ENCODE measurements around the gene RAB3IL1. TPM values are rescaled to one million over a fixed set of nuclear protein-coding genes. Genes with fewer than 3 reads are reported as not detected.

RAB3IL1 gene
- total and polyA plus RNA-seq, 9 of the 15 experiments (the other 6 are each of a cell fraction or from before 2014, with no cell fraction given) = 0.15 to 42.6 (median 15.5) TPM

- Histone ChIP-seq H4K20me1 (replicated peaks; ENCODE audit: control insufficient read depth, insufficient read depth, low read length) (peaks cover 43% of the 10 kb centered on the region), H3K27me3 (ENCODE audit: control insufficient read depth in 2 of 2, insufficient read depth in 2 of 2, low read length in 2 of 2) (no peaks in the 10 kb centered on the region), H3K4me3 (no peak overlapping the region), H3K4me1 (replicated peaks in 1 of 2; ENCODE audit: control insufficient read depth in 2 of 2, insufficient read depth in 2 of 2, low read length in 2 of 2) (peaks cover 37 to 45% of the 10 kb centered on the region in 2 experiments), H2AFZ (ENCODE audit: low read depth, low read length) (no peak overlapping the region), H3K79me2 (ENCODE audit: control insufficient read depth, insufficient read depth, low read length) (peaks cover 46% of the 10 kb centered on the region), H3K9me3 (replicated peaks; ENCODE audit: control insufficient read depth, insufficient read depth, low read depth, low read length) (no peaks in the 10 kb centered on the region), H3K9ac (ENCODE audit: insufficient read depth in 1 of 2, low read depth in 2 of 2, low read length in 2 of 2) (0 out of 4 replicates have a peak overlapping the region, but pooled peaks of 1 of the 2 experiments have one; percentile 1), H3K4me2 (ENCODE audit: insufficient read depth, low read length) (no peak overlapping the region; the same call in 1 of the 2 replicates), H3K27ac (ENCODE audit: extremely low read depth, low read depth, low read length) (peak overlapping the region; percentile 42; the same call in 2 of the 3 replicates), H3K36me3 (ENCODE audit: control insufficient read depth, insufficient read depth, low read length) (peaks cover 39% of the 10 kb centered on the region), H3K9me1 (ENCODE audit: control insufficient read depth, insufficient read depth, low read length) (peaks cover 6% of the 10 kb centered on the region)
- DNase-seq (ENCODE audit: extremely low read depth in 1 of 4, low spot score in 3 of 4) (peak; percentile 46 to 68 (median 52)), ATAC-seq (peak; percentile 45), FAIRE-seq (peak; percentile 57)
- 60% methylated on average over 3 of the region's 3 CpGs for WGBS (ENCODE audit: insufficient coverage, low coverage, missing lambda C conversion rate)
- in situ Hi-C loops (cut with MboI) (no loop called here), intact Hi-C loops (cut with micrococcal nuclease) (no loop called here)
- ChIA-PET CTCF (ENCODE audit: low intra/inter-chr PET ratio) (no interaction called here), POLR2A (interaction anchor here (1.0 to 11.8 kb wide), 19 partner anchors 8 to 180 kb away, joined by 3 to 327 read pairs (median 8); partner anchors contain the start of genes BEST1, FEN1 and TMEM258)
- no TSS peak for BruUV-seq (replicated peaks)
- peak; percentile 1; the same call in 1 of the 2 replicates for TF ChIP-seq JUNB (CRISPR knock-in tag; conservative IDR thresholded peaks at IDR 0.05)
- 0 out of 4 replicates have a peak, but pooled peaks of 1 of the 2 experiments have one; percentile 4 for TF ChIP-seq MLLT1 (IDR thresholded peaks at IDR 0.05)
- peak; percentile 1; the same call in 1 of the 2 replicates for TF ChIP-seq ZBTB26 (CRISPR knock-in tag; IDR thresholded peaks at IDR 0.05)
- no peak for TF ChIP-seq VEZF1 (CRISPR knock-in tag; IDR thresholded peaks at IDR 0.05)
- peak; percentile 52 for TF ChIP-seq POLR2B (IDR thresholded peaks at IDR 0.05; ENCODE audit: low read depth, partially characterized antibody)
- 0 out of 2 replicates have a peak, but pooled peaks have one; percentile 88 for TF ChIP-seq ZBTB9 (CRISPR knock-in tag; IDR thresholded peaks at IDR 0.05)
- peak; percentile 26; the same call in 1 of the 2 replicates for TF ChIP-seq TCF3 (CRISPR knock-in tag; IDR thresholded peaks at IDR 0.05)
- peak; percentile 25; the same call in 1 of the 2 replicates for TF ChIP-seq CGGBP1 (CRISPR knock-in tag; IDR thresholded peaks at IDR 0.05)
- peak; percentile 1; the same call in 1 of the 2 replicates for TF ChIP-seq ZC3H4 (CRISPR knock-in tag; IDR thresholded peaks at IDR 0.05; ENCODE audit: borderline replicate concordance)
- TF ChIP-seq MAFK (IDR thresholded peaks at IDR 0.05; ENCODE audit: low read length) = 0 out of 2 replicates have a peak, but pooled peaks have one; percentile 14
- peak; percentile 79; the same call in 1 of the 2 replicates for TF ChIP-seq ZBTB49 (CRISPR knock-in tag; IDR thresholded peaks at IDR 0.05; ENCODE audit: borderline replicate concordance)
- TF ChIP-seq JUND (IDR thresholded peaks at IDR 0.05; ENCODE audit: borderline replicate concordance, low read depth, low read length) = no peak
- TF ChIP-seq JUND (tag; IDR thresholded peaks at IDR 0.05; ENCODE audit: borderline replicate concordance, low read depth, low read length) = peak; percentile 65; the same call in 1 of the 3 replicates
These were observed 45.6 kb upstream of the RAB3IL1 start for GRCh38 chr11:61963016-61963281.

Measured in K562 (cell line).